ENCODE results near the gene MYD88. TPM values are rescaled to one million over a fixed set of nuclear protein-coding genes. Genes with fewer than 3 reads are reported as not detected.
A peak's percentile ranks its signal among the peaks of the same experiment; 100 is the strongest.

MYD88 gene
- total RNA-seq, 1 donor from 2014 or later = 99.7 TPM

DNA sequence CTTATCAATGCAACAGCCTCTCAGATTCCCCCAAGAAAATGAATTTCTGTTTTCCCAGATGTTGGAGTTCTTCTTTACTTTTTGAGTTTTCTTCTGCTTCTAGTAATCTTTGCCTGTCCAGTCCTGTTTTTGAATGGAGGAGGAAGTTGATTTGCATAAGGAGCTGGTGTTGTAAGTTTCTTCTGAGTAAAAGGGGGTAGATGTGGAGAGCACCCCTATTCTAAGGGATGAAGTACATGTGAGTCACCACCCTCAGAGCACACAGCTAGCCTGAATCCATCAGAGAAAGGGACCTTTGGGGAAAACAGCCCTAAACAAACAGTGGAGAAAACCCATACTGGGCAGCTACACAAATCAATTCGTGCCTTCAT is 36.0 kb upstream of the MYD88 start:
- Histone ChIP-seq H3K9me3 (no peaks in the 10 kb centered on the region), H3K27me3 (ENCODE audit: low read depth) (no peaks in the 10 kb centered on the region), H3K27ac (no peak overlapping the region), H3K36me3 (no peaks in the 10 kb centered on the region), H3K4me3 (no peak overlapping the region), H3K4me1 (peaks cover 8% of the 10 kb centered on the region)
- no peak for DNase-seq
- ATAC-seq = peak; percentile 50 to 84
- intact Hi-C loops (cut with DNase I) = no loop called here
- TF ChIP-seq, protein P1, sequence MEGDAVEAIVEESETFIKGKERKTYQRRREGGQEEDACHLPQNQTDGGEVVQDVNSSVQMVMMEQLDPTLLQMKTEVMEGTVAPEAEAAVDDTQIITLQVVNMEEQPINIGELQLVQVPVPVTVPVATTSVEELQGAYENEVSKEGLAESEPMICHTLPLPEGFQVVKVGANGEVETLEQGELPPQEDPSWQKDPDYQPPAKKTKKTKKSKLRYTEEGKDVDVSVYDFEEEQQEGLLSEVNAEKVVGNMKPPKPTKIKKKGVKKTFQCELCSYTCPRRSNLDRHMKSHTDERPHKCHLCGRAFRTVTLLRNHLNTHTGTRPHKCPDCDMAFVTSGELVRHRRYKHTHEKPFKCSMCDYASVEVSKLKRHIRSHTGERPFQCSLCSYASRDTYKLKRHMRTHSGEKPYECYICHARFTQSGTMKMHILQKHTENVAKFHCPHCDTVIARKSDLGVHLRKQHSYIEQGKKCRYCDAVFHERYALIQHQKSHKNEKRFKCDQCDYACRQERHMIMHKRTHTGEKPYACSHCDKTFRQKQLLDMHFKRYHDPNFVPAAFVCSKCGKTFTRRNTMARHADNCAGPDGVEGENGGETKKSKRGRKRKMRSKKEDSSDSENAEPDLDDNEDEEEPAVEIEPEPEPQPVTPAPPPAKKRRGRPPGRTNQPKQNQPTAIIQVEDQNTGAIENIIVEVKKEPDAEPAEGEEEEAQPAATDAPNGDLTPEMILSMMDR (IDR thresholded peaks at IDR 0.05) = no peak

- TF ChIP-seq, protein P1 (IDR thresholded peaks at IDR 0.05) = no peak
- Histone ChIP-seq H3K4me1 (peaks cover 8% of the 10 kb centered on the region), H3K9me3 (no peaks in the 10 kb centered on the region), H3K27me3 (ENCODE audit: low read depth) (no peaks in the 10 kb centered on the region), H3K4me3 (no peak overlapping the region), H3K27ac (no peak overlapping the region), H3K36me3 (no peaks in the 10 kb centered on the region)
- DNase-seq (no peak), ATAC-seq (no peak)
- intact Hi-C loops (cut with DNase I) = no loop called here
These were observed 32.9 kb upstream of the MYD88 start for GRCh38 chr3:38105525-38105924.

- Histone ChIP-seq H3K27ac (no peak overlapping the region), H3K27me3 (ENCODE audit: low read depth) (no peaks in the 10 kb centered on the region), H3K9me3 (no peaks in the 10 kb centered on the region), H3K4me3 (no peak overlapping the region), H3K36me3 (no peaks in the 10 kb centered on the region), H3K4me1 (peaks cover under 1% of the 10 kb centered on the region)
- intact Hi-C loops (cut with DNase I) = no loop called here
- peak; percentile 28 for DNase-seq
- no peak for ATAC-seq
- TF ChIP-seq, protein P1 (IDR thresholded peaks at IDR 0.05) = no peak
These were observed 30.4 kb upstream of the MYD88 start for GRCh38 chr3:38107911-38108648.

DNA sequence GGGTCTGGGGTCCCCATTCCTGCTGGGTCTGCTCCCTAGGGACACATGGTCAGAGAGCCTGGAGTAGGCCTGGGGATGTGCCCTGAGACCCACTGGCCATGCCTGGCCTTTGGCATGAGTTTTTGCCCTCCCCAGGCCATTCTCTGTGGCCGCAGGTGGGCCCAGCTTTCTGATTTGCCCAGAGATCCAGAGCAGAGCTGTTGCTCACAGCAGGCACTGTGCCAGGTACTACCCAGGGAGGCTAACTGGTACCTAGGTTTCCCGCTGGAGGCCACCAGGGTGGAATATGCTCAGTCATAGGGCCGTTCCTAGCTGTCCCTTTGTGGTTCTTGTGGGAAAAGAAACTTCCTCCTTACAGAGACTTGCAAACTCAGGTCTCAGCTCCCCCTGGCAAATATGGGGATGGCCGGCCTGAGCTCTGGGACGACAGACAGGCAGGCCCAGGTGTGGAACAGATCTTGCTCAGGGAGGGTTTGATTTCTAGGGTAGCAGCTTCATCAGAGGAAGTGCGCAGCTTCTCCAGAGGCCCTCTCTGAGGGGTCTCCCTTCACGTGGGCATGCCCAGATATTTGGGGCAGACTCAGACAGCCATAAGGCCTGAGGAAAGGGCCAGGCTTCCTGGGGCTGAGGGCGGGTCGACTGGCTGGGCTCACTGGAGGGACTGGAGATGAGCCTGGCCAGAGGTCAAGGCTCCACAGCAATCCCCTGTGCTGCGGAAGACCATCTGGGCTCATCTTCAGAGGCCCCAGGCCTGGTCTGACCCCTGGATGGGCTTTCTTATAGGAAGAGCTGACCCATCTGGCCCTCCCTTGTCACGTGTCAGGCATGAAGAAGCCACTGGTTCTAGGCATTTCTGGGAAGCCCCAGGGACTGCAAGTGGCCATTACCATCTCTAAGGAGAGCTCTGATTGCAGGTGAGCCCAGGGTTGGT is 29.5 kb upstream of the MYD88 start:
- DNase-seq (peak; percentile 50), ATAC-seq (peak; percentile 54 to 58)
- Histone ChIP-seq H3K4me1 (no peaks in the 10 kb centered on the region), H3K4me3 (no peak overlapping the region), H3K27ac (no peak overlapping the region), H3K27me3 (ENCODE audit: low read depth) (no peaks in the 10 kb centered on the region), H3K36me3 (no peaks in the 10 kb centered on the region), H3K9me3 (no peaks in the 10 kb centered on the region)
- TF ChIP-seq, protein P1 (IDR thresholded peaks at IDR 0.05) = no peak
- intact Hi-C loops (cut with DNase I) = no loop called here

GRCh38 chr3:38109580-38110313 is 28.7 kb upstream of the MYD88 start:
- H3K9me3 ChIP-seq = no peaks in the 10 kb centered on the region
- no peak overlapping the region for H3K27ac ChIP-seq
- H3K36me3 ChIP-seq = no peaks in the 10 kb centered on the region
- H3K4me1 ChIP-seq = no peaks in the 10 kb centered on the region
- DNase-seq = peak; percentile 33
- H3K4me3 ChIP-seq = no peak overlapping the region
- TF ChIP-seq, protein P1 (IDR thresholded peaks at IDR 0.05) = no peak
- no peaks in the 10 kb centered on the region for H3K27me3 ChIP-seq (ENCODE audit: low read depth)
- intact Hi-C loops (cut with DNase I) = no loop called here
- peak; percentile 5 to 12 for ATAC-seq

Data from lower lobe of right lung (tissue), 2 donors.